ENCODE data around the gene FGF4.

Gene FGF4

DNA sequence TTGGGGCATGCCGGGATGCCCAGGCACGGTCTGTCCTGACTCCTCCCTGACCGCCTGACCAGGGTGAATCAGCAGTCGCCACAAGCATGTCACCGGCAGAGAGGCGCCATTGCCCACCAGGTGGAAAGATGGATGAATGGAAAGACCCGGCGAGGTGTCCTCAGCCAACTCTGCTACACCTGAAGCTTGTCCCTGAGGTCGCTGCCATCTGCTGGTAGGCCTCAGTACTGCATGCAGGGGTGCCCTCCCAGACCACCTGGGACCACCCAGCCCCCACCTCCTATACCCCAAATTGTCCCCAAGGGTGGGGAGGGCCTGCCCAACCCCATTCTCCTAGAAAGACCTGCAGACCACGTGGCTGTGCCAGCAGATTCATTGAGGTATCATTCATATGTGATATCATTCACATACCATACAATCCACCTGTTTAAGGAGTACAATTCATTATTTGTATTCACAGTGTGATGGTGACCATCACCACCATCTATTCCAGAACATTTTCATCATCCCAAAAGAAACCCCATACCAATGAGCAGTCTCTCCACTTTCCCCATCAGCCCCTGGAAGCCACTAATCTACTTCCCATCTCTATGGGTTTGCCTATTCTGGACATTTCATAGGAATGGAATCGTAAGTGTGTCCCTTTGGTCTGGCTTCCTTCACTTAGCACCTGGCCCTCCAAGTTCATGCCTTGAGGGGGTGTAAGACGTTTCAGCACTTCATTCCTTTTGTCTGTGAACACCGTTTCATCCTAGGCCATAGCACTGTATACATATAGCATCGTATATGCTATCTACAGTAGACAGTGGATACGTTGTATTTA is 26.6 kb upstream of the FGF4 start:
- DNase-seq (ENCODE audit: low read depth) = no peak
- H3K4me3 ChIP-seq (ENCODE audit: control insufficient read depth, low read depth, low read length) = no peak overlapping the region
- TF ChIP-seq CTCF (IDR thresholded peaks at IDR 0.05; ENCODE audit: control insufficient read depth, insufficient read depth, low read depth, low read length, missing control alignments) = peak; percentile 78

DNA sequence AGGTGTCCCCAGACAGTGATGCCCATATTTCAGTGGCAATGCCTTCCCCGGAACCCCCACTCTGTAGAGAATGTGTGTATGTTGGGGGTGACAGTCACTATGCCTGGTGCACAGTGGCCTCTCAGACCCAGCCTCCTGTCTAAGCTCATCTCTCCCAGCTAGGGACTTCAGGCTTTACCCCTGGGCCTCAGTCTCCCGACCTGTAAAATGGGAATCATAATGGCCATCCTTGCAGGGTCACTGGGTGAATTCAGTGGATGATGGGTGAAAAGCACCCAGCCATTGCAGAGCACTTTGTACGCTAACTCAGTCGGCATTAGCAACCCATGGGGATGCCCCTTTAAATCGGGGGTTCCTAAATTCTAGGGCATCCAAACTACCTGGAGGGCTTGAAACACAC is 25.1 kb upstream of the FGF4 start:
- no peak overlapping the region for H3K4me3 ChIP-seq (ENCODE audit: control insufficient read depth, low read depth, low read length)
- DNase-seq (ENCODE audit: low read depth) = no peak
- TF ChIP-seq CTCF (IDR thresholded peaks at IDR 0.05; ENCODE audit: control insufficient read depth, insufficient read depth, low read depth, low read length, missing control alignments) = no peak

GRCh38 chr11:69799582-69799981 is 24.4 kb upstream of the FGF4 start:
- TF ChIP-seq CTCF (IDR thresholded peaks at IDR 0.05; ENCODE audit: control insufficient read depth, insufficient read depth, low read depth, low read length, missing control alignments) = no peak
- no peak overlapping the region for H3K4me3 ChIP-seq (ENCODE audit: control insufficient read depth, low read depth, low read length)
- DNase-seq (ENCODE audit: low read depth) = no peak

DNA sequence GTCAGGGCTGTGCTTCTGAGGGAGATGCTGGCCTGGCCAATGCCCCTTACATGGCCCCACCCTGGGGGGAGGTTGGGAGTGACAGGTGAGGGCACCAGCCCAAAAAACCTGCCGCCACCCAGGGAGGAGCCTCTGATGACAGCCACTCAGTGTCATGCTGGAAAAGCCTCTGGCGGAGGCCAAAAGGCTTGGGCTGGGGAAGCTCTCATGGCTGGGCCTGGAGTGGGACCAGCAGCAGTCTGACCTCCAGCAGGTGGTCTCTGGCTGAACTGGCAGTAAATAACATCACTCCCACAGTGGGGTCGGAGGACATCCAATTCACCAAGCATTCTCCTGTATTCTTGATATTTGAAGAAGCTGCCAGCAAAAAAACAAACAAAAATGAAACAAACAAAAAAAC is 24.0 kb upstream of the FGF4 start:
- TF ChIP-seq CTCF (IDR thresholded peaks at IDR 0.05; ENCODE audit: control insufficient read depth, insufficient read depth, low read depth, low read length, missing control alignments) = no peak
- no peak overlapping the region for H3K4me3 ChIP-seq (ENCODE audit: control insufficient read depth, low read depth, low read length)
- DNase-seq (ENCODE audit: low read depth) = no peak

- no peak for TF ChIP-seq CTCF (IDR thresholded peaks at IDR 0.05; ENCODE audit: control insufficient read depth, insufficient read depth, low read depth, low read length, missing control alignments)
- no peak for DNase-seq (ENCODE audit: low read depth)
- no peak overlapping the region for H3K4me3 ChIP-seq (ENCODE audit: control insufficient read depth, low read depth, low read length)
Measured at GRCh38 chr11:69797737-69798528, 22.8 kb upstream of the FGF4 start.

DNA sequence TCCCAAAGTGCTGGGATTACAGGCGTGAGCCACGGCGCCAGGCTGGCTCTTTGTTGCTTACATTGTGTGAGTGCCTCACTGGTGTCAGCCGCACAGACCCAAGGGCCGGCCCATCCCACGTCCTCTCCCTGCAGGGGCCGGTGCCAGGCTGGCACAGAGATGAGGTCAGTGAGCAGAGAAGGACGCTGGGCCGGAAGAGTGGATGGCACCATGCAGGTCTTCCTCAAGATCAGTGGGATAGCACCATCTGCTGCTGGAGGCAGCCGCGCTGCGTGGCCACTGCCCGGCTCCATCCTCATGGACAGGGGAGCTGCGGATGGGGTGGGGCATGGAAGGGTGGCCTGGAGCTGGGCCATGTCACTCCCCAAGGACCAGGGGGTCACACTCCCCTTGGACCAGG is 22.0 kb upstream of the FGF4 start:
- TF ChIP-seq CTCF (IDR thresholded peaks at IDR 0.05; ENCODE audit: control insufficient read depth, insufficient read depth, low read depth, low read length, missing control alignments) = no peak
- DNase-seq (ENCODE audit: low read depth) = no peak
- no peak overlapping the region for H3K4me3 ChIP-seq (ENCODE audit: control insufficient read depth, low read depth, low read length)
